ELR (cell line): Measurements from ENCODE around the gene EML6.

ENCODE experiments used
- DNase-seq: peaks from one replicate; pipeline ENCODE4 v3.0.0-alpha.2; 2015; ENCODE audit warnings: low read depth

The EML6 gene

GRCh38 chr2:54758951-54759350, 35.5 kb downstream of the EML6 start:
- no peak for DNase-seq

GRCh38 chr2:54760310-54760709, 36.8 kb downstream of the EML6 start:
- DNase-seq: no peak

GRCh38 chr2:54763636-54764291, 40.3 kb downstream of the EML6 start:
- peak; percentile 23 for DNase-seq

GRCh38 chr2:54767921-54768320, 44.5 kb downstream of the EML6 start:
- peak; percentile 88 for DNase-seq

GRCh38 chr2:54768772-54769428, 45.4 kb downstream of the EML6 start:
- DNase-seq: no peak

GRCh38 chr2:54770211-54770610, 46.7 kb downstream of the EML6 start:
- peak; percentile 2 for DNase-seq

- DNase-seq: peak; percentile 25
Measured at GRCh38 chr2:54770676-54771075, 47.2 kb downstream of the EML6 start.

GRCh38 chr2:54771166-54771885, 47.9 kb downstream of the EML6 start:
- peak; percentile 94 for DNase-seq

- peak; percentile 90 for DNase-seq
Measured at GRCh38 chr2:54772110-54772509, 48.6 kb downstream of the EML6 start.

- peak; percentile 50 for DNase-seq
Measured at GRCh38 chr2:54772531-54772930, 49.1 kb downstream of the EML6 start.

GRCh38 chr2:54773233-54773632, 49.8 kb downstream of the EML6 start:
- DNase-seq: no peak

- peak; percentile 49 for DNase-seq
Measured at GRCh38 chr2:54773838-54774237, 50.4 kb downstream of the EML6 start.

GRCh38 chr2:54775710-54776109, 52.2 kb downstream of the EML6 start:
- DNase-seq: peak; percentile 18

GRCh38 chr2:54776494-54776893, 53.0 kb downstream of the EML6 start:
- DNase-seq: no peak

GRCh38 chr2:54783349-54783748, 59.9 kb downstream of the EML6 start:
- no peak for DNase-seq

- no peak for DNase-seq
Measured at GRCh38 chr2:54787270-54787669, 63.8 kb downstream of the EML6 start.

- DNase-seq: no peak
Measured at GRCh38 chr2:54787755-54788366, 64.4 kb downstream of the EML6 start.

GRCh38 chr2:54789878-54790277, 66.4 kb downstream of the EML6 start:
- no peak for DNase-seq

GRCh38 chr2:54791831-54792230, 68.4 kb downstream of the EML6 start:
- DNase-seq: no peak

- no peak for DNase-seq
Measured at GRCh38 chr2:54797307-54797706, 73.8 kb downstream of the EML6 start.

GRCh38 chr2:54801352-54801751, 77.9 kb downstream of the EML6 start:
- DNase-seq: no peak

- no peak for DNase-seq
Measured at GRCh38 chr2:54803783-54804751, 80.6 kb downstream of the EML6 start.
